GM18868 (cell line): ENCODE results near the gene NCK2.

Source experiments
- ATAC-seq: cut with Tn5 transposase; IDR thresholded peaks from one replicate; pipeline ENCODE4 v1.9.1; 2021; ENCODE audit warnings: mild to moderate bottlenecking, moderate library complexity; ENCODE audit not compliant: unreplicated experiment

Gene NCK2

DNA sequence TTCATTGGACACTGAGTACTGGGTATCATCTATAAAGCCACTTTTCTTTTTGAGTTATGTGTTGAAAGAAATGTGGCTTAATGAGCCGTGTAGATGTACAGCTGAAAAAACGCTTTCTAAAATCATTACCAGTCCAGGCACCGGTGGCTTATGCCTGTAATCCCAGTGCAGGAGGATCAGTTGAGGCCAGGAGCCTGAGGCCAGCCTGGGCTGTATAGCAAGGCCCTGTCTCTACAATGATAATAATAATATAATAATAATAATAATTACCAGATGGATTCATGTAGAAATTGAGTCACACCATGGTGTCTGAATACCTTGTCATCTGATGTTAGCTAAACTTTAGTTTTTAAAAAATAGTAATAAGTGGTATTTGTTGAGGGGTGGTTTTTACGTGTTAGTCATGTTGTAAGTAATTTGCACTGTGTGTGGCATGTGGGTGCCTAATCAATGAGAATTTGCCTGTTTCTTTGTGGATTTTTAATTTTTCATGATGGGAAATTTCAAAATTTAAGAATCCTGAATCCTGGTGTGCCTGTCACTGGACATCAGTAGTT lies 30.1 kb downstream of the NCK2 start:
- ATAC-seq, result no peak

- peak; percentile 45 for ATAC-seq
These were observed 31.3 kb downstream of the NCK2 start for GRCh38 chr2:105775809-105776559.

- ATAC-seq, result peak; percentile 11
These were observed 31.8 kb downstream of the NCK2 start for GRCh38 chr2:105776560-105776928.

GRCh38 chr2:105777031-105777482 lies 32.3 kb downstream of the NCK2 start:
- peak; percentile 42 for ATAC-seq

- no peak for ATAC-seq
These were observed 32.9 kb downstream of the NCK2 start for GRCh38 chr2:105777506-105778055.

- no peak for ATAC-seq
These were observed 33.4 kb downstream of the NCK2 start for GRCh38 chr2:105778080-105778607.

DNA sequence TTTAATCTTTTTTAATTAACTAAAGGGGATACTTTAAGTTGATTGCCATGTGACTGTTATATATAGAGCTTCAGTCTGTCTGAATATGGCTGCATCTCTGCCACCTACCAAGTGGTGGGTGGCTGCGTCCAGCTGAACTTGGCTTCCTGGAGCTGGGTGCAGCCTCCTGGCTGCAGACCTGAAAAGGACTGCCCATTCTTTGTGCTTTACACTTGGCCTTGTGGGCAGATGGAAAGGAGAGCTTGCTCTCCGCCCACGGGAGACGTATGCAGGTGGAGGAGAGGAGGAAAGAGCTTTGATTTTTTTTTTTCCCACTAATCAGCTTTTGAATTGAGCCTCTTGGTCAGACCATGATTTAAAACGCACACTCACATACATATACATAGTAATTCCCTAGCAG lies 34.7 kb downstream of the NCK2 start:
- ATAC-seq, result no peak

- no peak for ATAC-seq
These were observed 35.9 kb downstream of the NCK2 start for GRCh38 chr2:105780606-105781005.

DNA sequence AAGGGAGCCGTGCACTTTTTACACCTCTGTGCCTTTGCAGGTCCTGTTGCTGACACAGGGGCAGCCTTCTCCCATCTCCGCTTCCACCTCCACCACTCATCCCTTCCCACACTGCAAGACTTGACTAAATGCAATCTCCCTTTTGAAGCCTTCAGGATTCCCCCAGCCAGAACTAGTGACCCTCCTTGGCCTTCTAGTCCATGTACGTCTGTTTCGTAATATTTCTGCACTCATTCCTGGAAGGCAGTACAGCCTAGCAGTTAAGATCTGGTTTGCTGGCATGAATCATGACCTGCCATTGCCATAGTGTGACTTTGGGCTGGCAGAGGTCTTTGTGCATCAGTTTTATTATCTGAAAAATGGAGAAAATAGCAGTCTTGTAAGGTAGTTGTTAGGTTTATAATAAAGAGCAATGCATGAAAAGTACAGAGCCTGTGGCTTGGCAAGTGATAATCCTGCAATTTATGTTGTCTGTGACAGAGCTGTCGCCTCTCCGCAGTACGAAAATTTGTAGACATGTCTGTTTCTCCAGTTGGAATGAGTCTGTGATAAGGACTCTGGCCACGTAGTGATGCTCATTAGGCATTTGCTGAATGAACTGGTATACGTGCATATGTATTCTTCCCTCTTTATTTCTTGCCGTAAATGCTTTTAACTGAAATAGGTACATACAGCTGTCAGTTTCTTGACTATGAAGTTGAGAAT lies 36.7 kb downstream of the NCK2 start:
- no peak for ATAC-seq

- ATAC-seq, result no peak
These were observed 37.4 kb downstream of the NCK2 start for GRCh38 chr2:105782123-105782522.

GRCh38 chr2:105782646-105783045 lies 37.9 kb downstream of the NCK2 start:
- ATAC-seq, result no peak

- no peak for ATAC-seq
These were observed 38.5 kb downstream of the NCK2 start for GRCh38 chr2:105783151-105783738.

DNA sequence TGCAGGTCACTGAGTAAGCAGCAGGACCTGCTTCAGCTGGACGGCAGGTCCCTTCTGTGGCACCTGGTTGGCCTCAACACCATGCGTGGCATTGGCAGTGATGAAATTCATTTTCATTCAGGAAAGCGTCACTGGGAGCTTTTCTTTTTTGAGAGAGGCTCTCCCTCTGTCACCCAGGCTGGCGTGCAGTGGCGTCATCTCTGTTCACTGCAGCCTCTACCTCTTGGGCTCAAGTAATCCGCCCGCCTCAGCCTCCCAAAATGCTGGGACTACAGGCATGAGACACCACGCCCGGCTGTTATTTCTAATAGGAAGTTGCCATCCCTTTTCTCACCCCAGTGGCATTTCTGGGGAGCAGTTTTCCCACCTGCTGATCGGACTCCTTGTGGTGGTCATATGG lies 39.3 kb downstream of the NCK2 start:
- no peak for ATAC-seq

DNA sequence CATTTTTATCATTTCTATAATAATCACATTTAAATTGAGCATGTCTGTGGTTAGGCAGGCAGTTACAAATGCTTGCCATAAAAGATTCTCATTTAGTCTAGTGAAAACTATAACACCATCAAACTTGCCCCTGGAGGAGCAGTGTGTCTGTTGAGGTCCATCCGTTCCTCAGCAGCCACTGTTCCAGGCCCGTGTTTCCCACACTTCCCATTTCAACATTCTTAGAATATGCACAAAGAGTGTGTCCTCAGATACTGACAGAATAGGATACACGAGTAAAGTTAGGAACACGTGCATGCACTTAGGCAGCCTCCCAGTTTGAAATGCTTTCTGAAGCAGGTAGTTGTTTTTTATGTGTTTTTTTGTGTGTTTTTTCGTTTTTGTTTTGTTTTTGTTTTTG lies 39.9 kb downstream of the NCK2 start:
- ATAC-seq, result no peak

- ATAC-seq, result no peak
These were observed 40.6 kb downstream of the NCK2 start for GRCh38 chr2:105785095-105785847.

GRCh38 chr2:105786231-105787230 lies 41.8 kb downstream of the NCK2 start:
- no peak for ATAC-seq

DNA sequence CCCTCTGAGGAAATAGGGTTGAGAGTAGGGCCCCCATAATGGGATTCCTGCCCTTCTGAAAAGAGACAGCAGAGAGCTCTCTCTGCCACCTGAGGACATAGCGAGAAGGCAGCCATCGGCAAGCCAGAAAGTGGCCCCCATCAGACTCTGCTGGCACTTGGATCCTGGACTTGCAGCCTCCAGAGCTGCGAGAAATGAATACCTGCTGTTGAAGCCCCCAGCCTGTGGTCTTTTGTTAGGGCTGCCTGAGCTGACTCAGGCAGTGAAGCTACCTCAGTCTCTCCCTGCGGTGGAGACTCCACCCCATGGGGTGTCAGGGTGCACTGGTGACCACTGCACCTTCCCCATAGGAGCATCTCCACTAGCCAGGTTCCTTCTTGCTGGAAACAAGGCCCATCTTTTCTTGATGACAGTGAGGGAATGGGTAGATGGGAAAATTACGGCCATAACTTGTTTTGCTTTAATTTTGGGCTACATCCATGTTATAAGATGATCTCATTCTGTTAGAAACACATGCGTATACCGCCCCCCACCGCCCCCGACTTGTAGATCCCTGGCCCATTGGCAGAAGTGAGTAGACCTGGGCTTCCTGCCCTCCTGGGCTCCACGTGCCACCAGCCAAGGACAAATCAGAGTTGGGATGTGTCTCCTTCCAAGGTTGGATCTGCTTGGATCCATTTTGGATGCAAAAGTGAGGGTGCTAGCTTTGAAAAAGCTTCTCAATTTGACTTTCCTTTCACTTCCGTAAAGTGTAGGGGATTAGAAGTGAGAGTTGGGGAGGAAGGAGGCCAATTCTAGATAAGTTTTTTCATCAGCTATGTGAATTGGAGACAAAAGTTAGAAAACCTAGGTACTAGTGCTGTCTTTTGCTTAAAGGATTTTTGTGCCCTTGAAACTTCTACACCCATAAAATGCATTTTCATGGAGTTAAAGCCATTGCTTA lies 42.9 kb downstream of the NCK2 start:
- no peak for ATAC-seq

GRCh38 chr2:105788670-105789290 lies 44.1 kb downstream of the NCK2 start:
- no peak for ATAC-seq
